ENCODE measurements around the gene RAB19.
"Not testable (repeated sequence)": the region's sequence is repeated elsewhere in the genome, so short reads cannot be mapped to it uniquely, and the experiment has no call there.

RAB19 gene

DNA sequence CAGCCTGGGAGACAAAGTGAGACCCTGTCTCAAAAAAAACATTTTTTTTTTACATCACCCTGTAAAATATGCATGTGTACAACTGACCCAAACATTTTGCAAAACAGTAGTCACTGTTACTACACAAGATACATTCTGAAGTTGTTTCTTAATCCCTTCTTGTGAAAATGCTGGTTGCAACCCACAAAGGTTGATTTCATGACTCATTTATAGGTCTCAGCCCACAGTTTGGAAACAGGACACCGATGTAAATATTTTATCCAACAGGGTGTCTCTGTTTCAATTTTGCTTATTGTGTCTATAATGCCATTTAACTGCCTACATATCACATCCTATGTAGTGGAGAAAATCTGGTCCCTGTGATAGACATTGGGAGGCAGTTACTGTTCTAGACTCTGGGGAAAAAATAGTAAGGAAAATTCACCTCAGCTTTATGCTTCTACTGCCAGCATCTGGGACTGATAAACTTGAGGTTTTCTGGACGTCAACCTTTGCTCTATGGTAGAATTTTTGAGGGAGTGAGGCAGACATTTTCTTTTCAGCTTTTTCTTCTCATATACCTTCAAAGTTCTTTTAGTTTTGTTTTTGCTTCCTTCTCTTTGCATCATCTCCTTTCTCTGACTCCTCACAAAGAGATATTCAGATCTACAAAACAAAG is 1.6 kb upstream of the RAB19 start:
- no peak for DNase-seq

DNA sequence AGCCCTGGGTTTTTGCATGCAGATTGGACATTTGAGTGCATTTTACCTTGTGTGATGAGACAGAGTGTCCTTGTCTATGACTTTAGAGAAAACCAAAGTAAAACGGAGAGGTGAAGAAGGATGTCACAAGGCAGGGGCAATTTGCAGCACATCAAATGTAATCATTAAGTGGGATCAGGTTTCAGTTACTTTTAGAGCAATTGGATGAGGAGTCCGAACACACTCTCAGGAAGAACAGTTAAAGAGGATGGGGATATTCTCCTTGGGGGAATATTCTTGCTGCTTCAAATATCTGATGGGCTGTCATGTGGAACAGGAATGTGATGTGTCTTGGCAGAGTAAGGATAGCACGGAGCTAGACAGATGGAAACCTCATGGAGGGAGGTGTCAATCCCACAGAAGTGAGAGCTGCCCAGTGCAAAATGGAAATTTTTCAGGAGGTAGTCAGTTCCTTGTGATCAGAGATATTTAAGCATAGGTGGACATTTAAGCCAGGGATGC is 757 bp downstream of the RAB19 start:
- DNase-seq: no peak

DNA sequence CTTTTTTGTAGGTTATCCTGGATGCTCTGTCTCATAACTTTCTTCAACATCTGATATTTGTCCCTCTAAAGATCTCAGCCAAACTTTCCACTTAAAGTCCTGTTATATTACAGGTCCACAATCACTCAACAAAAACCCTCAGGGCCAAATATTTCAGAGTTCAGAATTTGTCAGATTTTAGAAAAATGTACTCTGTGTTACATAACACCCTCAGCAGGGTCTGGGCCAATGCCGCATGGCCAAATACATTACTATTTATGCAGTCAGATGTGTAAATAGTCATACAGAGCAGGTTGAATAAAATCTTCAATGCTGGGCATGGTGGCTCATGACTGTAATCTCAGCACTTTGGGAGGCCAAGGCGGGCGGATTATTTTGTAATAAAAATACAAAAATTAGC is 11.5 kb downstream of the RAB19 start:
- no peak for DNase-seq

DNA sequence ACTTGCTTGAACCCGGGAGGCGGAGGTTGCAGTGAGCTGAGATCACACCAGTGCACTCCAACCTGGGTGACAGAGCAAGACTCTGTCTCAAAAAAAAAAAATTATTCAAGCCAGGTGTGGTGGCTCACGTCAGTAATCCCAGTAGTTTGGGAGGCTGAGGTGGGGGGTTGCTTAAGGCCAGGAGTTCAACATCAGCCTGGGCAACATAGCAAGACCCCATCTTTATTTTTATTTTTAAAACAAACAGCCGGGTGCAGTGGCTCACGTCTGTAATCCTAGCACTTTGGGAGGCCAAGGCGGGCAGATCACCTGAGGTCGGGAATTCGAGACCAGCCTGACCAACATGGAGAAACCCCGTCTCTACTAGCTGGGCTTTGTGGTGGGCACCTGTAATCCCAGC is 12.0 kb downstream of the RAB19 start:
- DNase-seq: not testable (repeated sequence)

DNA sequence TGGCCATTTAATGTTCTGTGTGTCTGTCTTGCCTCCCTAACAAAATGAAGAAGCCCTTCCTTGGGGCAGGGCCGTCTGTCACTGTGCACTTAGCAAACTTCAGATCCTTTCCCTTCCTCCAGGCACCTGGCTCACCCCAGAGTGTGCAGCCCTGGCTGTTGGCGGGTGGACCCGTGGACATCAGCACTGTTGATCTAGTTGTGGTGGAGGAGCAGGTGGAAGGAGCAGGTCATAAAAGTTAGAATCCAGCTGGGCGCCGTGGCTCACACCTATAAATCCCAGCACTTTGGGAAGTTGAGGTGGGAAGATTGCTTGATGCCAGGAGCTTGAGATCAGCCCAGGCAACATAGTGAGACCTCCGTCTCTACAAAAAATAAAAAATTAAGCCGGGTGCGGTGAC is 12.7 kb downstream of the RAB19 start:
- DNase-seq: no peak

DNA sequence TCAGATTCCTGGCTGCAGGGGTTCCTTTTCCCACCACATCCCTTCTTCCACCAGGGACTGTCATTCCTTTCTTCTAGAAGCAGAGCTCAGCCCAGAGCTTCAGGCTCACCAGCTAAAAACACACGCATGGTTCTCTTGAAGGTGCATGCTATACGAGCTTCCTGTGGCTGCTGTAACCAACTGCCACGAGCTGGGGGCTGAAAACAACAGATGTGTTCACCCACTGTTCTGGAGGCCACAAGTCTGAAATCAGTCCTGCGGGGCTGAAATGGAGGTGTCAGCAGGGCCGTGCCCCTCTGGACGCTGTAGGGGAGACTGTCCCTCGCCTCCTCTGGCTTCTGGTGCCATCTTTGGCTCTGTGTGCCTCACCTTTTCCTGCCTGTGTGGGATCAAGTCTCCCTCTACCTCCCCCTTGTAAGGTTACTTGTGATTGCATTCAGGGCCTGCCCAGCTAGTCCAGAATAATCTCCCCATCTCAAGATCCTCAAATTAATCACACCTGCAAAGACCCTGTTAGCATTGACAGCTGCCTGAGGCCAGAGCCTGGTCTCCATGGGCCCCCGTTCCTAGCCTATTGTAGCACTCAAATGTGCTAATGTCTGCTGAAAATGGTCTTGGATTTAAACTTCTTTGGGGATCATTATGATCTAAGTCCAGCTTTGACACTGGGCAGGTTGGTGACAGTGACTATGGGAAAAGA is 13.7 kb downstream of the RAB19 start:
- DNase-seq: peak; percentile 25

DNA sequence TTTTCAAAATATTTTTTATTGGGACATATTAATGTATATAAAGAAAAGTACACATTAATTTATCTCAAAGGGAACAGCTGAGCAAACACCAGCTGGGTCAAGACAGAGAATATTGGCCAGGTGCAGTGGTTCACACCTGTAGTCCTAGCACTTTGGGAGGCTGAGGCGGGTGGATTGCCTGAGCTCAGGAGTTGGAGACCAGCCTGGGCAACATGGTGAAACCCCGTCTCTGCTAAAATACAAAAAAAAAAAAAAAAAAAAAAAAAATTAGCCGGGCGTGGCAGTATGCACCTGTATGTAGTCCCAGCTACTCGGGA is 14.3 kb downstream of the RAB19 start:
- DNase-seq: peak; percentile 44

DNA sequence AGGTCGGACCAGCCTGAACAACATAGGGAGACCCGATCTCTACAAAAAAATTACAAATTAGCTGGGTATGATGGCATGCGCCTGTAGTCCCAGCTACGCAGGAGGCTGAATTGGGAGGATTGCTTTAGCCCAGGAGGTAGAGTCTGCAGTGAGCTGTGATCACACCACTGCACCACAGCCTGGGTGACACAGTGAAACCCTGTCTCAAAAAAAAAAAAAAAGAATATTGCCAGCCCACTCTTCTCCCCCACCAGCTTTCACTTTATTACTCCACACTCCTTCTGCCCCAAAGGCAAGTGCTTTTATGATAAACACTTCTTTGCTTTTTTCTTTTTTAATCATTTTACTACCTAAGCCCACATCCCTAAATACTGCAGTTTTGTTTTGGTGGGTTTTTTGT is 14.8 kb downstream of the RAB19 start:
- no peak for DNase-seq

DNA sequence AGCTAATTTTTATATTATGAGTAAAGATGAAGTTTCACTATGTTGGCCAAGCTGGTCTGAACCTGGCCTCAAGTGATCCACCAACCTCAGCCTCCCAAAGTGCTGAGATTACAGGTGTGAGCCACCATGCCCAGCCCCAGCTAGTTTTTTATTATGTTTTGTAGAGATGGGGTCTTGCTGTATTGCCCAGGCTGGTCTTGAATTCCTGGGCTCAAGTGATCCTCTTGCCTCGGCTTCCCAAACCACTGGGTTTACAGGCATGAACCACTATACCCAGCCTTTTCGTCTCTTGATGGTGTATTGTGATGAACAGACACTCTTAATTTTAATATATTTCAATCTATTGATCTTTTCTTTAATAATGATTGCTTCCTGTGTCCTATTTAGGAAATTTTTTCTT is 17.7 kb downstream of the RAB19 start:
- DNase-seq: no peak

DNA sequence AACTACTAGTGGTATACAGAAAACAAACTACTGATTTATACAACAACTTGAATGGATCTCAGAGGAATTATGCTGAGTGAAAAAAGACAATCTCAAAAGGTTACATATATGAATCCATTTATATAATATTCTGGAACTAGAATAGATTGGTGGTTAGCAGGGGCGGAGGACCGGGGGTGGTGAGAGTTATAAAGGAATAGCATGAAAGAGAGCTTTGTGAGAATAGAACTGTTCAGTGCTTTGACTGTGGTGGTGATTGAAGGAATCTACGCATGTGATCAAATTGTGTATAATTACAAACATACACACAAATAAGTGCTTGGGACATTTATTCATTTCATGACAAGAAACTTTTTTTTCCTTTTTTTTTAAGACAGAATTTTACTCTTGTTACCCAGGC is 19.6 kb downstream of the RAB19 start:
- no peak for DNase-seq

DNA sequence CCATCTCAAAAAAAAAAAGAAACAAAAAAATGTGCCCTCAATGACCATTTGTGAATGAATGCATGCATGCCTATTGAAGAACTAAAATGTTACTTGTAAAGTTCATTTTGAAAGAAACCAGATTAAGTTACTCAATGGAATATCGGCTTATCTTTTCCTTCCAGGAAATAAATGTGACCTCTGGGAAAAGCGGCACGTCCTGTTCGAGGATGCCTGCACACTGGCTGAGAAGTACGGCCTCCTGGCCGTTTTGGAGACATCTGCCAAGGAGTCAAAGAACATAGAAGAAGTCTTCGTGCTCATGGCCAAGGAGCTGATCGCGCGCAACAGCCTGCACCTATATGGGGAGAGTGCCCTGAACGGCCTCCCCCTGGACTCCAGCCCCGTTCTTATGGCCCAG is 21.9 kb downstream of the RAB19 start:
- no peak for DNase-seq

DNA sequence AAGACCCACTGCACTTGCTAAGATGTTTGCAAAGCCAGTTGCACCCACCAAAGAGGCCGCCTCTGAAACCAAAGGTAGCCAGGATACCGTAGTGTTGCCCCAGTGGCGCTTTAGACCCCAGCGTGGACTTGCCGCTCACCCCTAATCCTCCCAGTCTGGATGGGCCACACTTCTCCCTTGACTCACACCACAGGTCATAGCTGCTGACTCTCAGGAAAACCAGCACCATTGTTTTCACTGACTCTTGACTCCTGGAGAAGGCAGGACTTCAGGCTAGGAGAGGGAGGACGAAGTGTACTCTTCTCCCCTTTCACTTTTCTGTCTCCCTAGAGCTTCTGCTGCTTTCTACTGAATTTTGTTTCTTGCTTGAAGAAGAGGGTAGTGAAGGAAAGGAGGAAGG is 22.3 kb downstream of the RAB19 start:
- DNase-seq: no peak

DNA sequence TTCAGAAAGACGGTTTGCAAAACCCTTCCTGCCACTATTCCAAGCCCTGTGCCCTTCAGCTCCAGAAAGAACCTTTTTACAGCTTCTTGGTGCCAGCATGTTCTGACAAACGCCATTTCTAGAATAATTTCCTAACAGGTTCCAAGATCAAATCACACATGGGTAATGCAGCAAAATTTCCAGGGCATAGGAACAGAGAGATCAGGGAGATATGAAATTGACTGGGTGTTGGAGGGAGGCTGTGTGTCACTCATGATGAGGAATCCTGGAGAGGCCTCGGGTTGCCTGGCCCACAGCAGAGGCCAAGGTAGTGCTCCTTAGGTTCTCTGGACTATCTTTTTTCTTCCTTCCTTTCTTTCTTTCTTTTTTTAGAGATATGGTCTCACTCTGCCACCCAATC is 29.5 kb downstream of the RAB19 start:
- no peak for DNase-seq

DNA sequence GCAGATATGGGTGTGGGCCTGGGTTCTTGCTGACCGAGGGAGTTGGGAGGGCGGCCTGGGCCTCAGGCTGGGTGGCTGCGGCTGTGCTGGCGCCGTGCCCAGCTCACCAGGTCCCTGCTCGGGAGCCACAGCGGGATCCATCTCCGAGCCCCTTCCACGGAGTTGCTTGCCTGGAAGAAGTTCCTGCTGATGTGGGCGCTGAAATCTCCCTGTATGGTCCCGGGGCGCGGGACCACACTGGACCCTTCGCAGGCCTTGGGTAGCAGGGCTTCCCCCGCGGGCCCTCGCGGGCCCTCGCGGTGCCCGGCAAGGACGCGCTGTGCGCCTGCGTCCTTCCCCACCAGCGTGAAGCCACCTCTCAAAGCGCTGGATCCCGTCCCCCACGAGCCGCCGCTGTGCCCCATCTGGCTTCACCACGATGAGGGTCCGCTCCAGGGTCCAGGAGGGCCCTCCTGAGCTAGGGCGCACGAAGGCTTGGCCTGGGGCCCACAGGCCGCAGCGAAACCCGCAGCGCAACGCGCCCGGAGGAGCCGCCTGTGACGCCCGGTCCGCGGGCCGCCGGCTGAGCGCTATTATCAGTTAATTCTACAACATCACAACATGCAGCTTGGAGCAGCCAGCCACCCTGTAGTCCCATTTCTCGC is 31.5 kb downstream of the RAB19 start:
- DNase-seq: no peak

DNA sequence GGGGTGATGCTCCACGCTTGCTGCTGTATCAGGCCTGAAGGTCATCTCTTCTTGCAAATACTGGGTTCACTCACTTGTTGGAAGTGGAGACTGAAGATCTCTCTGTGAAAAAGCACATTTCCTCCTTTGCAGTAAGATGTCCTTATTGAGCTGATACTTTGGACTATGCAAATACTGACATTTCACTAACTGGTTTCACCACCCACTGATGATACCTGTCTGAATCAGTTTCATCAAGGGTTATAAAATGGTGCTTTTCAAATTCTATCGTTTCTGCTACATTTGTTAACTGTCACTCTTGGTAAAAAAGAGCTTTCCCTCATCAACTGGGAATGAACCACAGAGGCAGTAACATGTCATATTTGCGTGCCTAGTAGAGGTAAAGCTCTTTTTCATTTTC is 35.5 kb downstream of the RAB19 start:
- no peak for DNase-seq

DNA sequence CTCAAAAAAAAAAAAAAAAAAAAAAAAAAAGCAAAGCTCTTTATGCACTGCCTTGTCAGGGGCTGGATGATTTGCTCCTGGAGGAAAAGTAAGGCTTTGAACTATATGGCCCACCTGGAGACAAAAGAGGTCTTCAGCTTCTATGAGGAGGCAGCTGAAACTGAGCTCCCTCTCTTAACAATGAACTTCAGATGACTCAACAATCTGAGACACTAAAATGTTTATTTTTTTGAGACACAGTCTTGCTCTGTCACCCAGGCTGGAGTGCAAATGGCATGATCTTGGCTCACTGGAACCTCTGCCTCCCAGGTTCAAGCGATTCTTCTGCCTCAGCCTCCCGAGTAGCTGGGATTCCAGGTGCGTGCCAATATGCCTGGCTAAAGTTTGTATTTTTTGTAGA is 36.7 kb downstream of the RAB19 start:
- no peak for DNase-seq

DNA sequence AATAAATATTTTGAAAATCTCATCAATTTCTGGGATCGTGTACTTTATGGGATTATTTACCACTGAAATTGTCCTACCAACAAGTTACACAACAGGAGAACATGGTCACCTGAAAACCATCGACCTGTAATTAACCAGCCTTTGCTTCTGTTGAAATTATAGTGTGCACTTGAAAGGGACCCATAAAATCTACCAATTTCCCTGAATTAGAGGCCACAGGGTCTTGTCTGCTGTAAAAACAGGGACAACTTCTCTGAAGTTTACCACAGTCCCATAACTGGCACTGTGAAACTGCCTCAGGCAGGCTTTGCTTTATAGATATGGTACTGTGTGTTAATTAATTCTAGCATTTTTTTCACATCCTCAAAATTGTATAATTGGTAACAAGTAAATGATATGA is 37.7 kb downstream of the RAB19 start:
- no peak for DNase-seq

DNA sequence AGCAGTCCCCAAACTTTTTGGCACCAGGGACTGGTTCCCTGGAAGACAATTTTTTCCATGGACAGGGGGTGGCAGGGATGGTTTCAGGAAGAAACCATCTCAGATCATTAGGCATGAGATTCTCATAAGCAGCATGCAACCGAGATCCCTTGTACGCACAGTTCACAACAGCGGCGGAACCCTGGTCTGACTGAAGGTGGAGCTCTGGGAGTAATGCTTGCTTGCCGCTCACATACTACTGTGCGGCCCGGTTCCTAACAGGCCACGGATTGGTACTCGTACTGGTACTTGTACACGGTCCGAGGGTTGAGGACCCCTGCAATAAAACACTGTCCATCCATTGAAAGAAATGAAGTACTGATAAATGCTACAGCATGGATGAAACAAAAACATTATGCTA is 42.6 kb downstream of the RAB19 start:
- no peak for DNase-seq

DNA sequence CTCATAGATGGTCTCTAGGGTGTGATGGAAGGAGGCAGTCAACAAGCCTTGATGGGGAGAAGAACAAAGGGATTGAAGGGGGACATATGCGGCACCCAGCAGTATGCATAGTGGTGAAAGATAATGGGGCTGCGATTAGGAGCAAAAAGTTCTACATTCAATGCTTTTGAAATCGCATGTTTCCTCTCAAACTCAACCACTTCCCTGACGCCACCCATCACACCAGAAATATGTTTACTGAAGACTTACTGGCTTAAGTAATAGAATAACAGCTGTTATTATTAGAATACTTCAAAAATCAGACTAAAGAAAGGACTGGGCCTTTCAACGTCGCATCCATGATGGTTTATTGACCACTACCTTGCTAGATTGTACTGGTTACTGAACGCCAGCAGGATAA is 44.0 kb downstream of the RAB19 start:
- DNase-seq: no peak

DNA sequence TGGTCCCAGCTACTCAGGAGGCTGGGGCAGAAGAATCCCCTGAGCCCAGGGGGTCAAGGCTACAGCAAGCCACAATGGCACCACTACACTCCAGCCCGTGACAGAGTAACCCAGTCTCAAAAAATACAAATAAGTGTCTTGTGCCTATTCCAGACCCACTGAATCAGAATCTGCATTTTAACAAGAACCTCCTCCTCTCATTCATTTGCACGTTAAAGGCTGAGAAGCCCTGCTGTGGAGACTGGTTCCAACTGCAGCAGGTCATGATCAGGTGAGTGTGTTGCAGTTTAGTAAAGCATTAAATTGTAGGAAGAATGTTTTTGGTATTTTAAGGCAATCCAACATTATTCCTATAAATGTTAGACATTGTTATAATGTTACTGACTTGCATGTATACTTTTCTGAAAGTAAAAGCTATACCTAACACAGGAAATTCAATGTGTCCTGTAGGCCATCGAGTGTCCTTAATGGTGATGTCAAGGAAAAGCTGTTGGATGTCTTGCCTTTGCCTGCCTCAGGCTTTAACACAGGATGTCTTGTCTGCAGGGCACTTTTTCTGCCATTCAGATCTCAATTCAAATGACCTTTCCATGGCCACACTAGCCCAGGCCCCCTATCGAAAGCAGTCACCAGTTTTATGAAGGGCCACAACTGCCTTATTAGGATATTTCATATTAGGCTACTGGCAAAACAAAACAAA is 45.1 kb downstream of the RAB19 start:
- DNase-seq: no peak

DNA sequence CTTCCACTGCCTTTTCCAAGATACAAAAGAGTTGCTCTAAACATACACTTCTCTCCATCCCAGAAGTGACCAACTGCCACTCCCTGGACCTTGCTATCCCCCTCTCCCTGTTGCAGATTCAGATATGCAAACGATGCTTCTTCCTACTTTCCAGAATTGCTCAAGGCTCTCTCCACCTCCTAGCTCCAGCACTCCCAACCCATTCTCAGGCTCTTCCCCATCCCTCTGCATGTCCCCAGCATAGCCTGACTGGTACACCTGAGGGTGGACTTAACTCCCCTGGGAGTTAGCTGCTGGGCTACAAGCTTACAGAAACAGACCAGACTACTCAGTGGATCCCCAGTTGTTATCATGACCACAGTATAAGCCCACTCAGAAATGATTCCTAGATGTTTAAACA is 47.9 kb downstream of the RAB19 start:
- no peak for DNase-seq

DNA sequence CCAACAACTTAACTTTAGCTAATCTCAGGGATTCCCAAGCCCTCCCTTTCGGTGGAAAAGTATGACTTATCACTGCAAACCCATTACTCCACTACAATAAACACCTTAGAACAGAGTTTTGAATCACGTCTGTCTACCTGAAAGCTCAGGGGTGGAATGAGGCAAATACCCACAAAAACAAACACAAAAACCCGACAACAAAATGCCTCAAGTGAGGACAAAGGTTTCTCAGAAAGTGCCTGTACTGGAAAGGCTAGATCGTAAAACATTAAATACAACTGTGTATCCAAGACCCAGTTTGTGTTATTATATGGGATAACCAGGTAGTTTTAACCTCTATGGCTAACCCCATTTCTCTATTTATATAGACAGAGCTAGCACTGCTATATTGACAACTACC is 49.4 kb downstream of the RAB19 start:
- DNase-seq: no peak

DNA sequence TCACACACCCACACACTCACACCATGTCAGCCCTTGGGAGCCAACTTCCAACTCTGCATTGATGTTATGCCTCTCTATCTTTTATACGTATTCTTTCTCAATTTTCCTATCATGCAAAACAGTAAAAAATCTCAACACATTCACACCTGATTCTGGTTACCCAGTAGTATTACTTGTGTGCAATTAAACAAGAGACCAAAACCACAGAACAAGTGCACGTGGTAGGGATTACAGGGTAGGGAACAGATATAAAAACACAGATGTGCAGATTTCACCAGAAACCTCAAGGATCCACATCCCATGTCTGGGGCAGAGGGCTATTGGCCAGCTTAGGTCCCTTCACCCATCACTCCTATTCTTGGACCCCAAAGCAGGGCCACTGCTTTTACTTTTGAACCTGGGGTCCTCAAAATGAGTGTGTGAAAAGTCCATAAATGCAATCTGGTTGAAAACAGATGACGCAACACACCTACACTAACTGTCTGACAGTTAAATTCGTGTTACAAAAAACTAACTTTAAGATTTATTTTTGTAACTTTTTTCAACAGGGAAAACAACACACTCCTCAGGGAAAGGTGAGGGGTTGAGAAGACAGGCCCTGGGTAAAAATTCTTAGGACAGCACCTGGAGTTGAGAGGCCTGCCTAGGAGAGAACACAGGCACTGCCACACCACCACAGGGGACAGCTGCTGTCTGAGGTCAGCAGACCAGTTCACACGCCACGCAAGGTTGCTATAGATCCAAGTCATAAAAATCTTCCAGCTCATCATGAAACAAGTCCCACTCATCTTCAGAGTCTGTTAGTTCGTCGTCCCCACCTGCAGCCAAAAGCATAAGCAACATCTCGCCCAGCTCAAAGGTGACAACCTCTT is 50.2 kb downstream of the RAB19 start:
- DNase-seq: not testable (repeated sequence)

All from NCI-H345 (cell line).